HUES64 (cell line): Measurements from ENCODE around the gene SLC22A14.

Source experiments
- H3K27ac ChIP-seq: 2 replicates; pipeline ENCODE4 v1.7.0; 2013; ENCODE audit warnings: low read depth, low read length, inconsistent platforms
- H3K27me3 ChIP-seq: 2 replicates; pipeline ENCODE4 v1.6.1; 2013; ENCODE audit warnings: mild to moderate bottlenecking, low read length; ENCODE audit not compliant: insufficient read depth
- H3K36me3 ChIP-seq: 2 replicates; pipeline ENCODE4 v1.6.1; 2013; ENCODE audit warnings: mild to moderate bottlenecking, low read length; ENCODE audit not compliant: insufficient read depth
- H3K4me1 ChIP-seq: 2 replicates; pipeline ENCODE4 v1.6.1; 2013; ENCODE audit warnings: mild to moderate bottlenecking, low read length, moderate library complexity; ENCODE audit not compliant: insufficient read depth
- H3K4me3 ChIP-seq: 2 replicates; pipeline ENCODE4 v1.5.1; 2013; ENCODE audit warnings: mild to moderate bottlenecking, low read length, moderate library complexity
- H3K9ac ChIP-seq: 2 replicates; pipeline ENCODE4 v1.6.1; 2013; ENCODE audit warnings: mild to moderate bottlenecking, low read depth, low read length
- H3K9me3 ChIP-seq: 2 replicates; pipeline ENCODE4 v1.6.1; 2013; ENCODE audit warnings: low read depth, low read length; ENCODE audit not compliant: insufficient read depth
- WGBS: fragments of 150-250, 120-280 bp; methylation state at CpG from one replicate; pipeline ENCODE4 v1.1.7; 2013; ENCODE audit warnings: missing lambda C conversion rate; 5-methylcytosine and 5-hydroxymethylcytosine counted together

The SLC22A14 gene

DNA sequence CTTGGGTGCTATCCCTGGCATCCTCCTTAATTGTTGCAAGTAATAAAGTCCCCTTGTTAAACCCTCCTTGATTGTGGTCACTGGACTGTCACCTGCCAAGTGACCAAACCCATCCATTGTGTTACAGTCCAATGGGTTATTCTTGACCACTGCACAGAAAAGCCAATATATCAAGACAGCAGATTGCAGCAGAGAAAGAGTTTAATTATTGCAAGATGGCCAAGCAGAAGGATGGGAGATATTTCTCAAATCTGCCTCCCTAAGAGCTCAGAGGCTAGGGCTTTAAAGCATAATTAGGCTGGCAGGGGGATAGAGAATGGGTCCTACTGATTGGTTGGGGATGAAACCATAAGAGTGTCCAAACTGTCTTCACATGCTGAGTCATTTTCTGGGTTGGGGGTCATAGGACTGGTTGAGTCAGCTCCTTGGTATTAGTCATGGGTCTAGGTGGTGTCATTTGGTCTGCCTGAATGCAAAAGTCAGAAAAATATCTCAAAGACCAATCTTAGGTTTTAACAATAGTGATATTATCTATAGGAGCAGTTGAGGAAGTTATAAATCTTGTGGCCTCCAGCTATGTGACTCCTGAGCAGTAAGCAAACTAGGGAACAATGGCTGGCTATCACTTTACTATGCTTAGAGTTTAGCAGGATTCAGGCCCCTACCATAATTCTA is 45.4 kb downstream of the SLC22A14 start:
- H3K27me3 ChIP-seq: no peaks in the 10 kb centered on the region
- H3K9me3 ChIP-seq: no peaks in the 10 kb centered on the region; the same call in 1 of the 2 replicates
- no peak overlapping the region for H3K9ac ChIP-seq
- no peak overlapping the region for H3K4me3 ChIP-seq
- no peaks in the 10 kb centered on the region for H3K36me3 ChIP-seq
- H3K4me1 ChIP-seq: no peaks in the 10 kb centered on the region
- no peak overlapping the region for H3K27ac ChIP-seq

- 86% methylated on average over 4 of the region's 4 CpGs for WGBS
- H3K9ac ChIP-seq: no peak overlapping the region
Observed at GRCh38 chr3:38331257-38332022, 49.3 kb downstream of the SLC22A14 start.

DNA sequence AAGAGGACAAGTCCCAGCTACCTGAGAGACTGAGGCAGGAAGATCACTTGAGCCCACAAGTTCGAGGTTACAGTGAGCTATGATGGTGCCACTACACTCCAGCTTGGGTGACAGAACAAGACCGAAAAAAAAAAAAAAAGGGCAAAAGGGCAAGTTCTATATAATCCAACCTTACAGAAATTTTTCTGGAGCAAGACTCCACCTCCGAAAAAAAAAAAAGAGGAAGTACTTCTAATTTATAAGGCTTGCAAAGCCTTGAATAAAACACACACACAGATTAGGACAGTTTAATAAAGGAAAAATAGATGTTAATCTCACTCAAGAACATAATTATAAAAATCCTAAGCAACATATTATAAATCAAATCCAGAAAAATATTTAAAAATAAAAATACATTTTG is 50.1 kb downstream of the SLC22A14 start:
- no peak overlapping the region for H3K27ac ChIP-seq
- no peaks in the 10 kb centered on the region for H3K4me1 ChIP-seq
- H3K9me3 ChIP-seq: no peaks in the 10 kb centered on the region; the same call in 1 of the 2 replicates
- H3K27me3 ChIP-seq: no peaks in the 10 kb centered on the region
- WGBS: 65% methylated on average over 2 of the region's 3 CpGs
- no peak overlapping the region for H3K9ac ChIP-seq
- no peak overlapping the region for H3K4me3 ChIP-seq
- H3K36me3 ChIP-seq: no peaks in the 10 kb centered on the region

More at GRCh38 chr3:38331257-38332022, 49.3 kb downstream of the SLC22A14 start:
- Histone ChIP-seq H3K4me1 (no peaks in the 10 kb centered on the region), H3K27ac (no peak overlapping the region), H3K36me3 (no peaks in the 10 kb centered on the region), H3K9me3 (no peaks in the 10 kb centered on the region; the same call in 1 of the 2 replicates), H3K4me3 (no peak overlapping the region), H3K27me3 (no peaks in the 10 kb centered on the region)

GRCh38 chr3:38334142-38335055 is 52.3 kb downstream of the SLC22A14 start:
- H3K27me3 ChIP-seq: no peaks in the 10 kb centered on the region
- H3K9me3 ChIP-seq: no peaks in the 10 kb centered on the region
- no peak overlapping the region for H3K4me3 ChIP-seq
- H3K9ac ChIP-seq: no peak overlapping the region
- WGBS: 89% methylated on average over 5 of the region's 5 CpGs
- no peaks in the 10 kb centered on the region for H3K36me3 ChIP-seq
- H3K27ac ChIP-seq: no peak overlapping the region
- H3K4me1 ChIP-seq: no peaks in the 10 kb centered on the region

DNA sequence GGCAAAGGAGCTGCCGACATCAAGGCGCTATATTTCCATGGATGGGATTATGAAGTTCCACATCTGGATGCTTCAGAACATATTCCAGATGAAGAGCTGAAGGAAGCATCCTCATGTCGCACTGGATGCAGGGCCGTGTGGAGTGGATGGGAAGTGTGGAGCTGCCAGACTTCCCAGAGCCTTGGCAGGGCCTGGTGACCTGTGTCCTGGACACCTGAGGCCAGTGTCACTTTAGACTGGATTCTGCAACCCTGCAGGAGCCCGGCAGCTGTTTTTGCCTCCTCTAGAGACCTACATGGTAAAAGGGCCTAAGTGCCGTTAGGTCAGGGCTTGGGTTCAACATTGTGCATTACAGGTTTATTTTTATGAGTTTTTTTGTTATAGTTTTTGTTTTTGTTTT is 53.2 kb downstream of the SLC22A14 start:
- Histone ChIP-seq H3K27me3 (no peaks in the 10 kb centered on the region), H3K9ac (no peak overlapping the region), H3K36me3 (no peaks in the 10 kb centered on the region), H3K9me3 (no peaks in the 10 kb centered on the region), H3K4me1 (no peaks in the 10 kb centered on the region), H3K27ac (no peak overlapping the region), H3K4me3 (no peak overlapping the region)
- 93% methylated on average over 6 of the region's 6 CpGs for WGBS

DNA sequence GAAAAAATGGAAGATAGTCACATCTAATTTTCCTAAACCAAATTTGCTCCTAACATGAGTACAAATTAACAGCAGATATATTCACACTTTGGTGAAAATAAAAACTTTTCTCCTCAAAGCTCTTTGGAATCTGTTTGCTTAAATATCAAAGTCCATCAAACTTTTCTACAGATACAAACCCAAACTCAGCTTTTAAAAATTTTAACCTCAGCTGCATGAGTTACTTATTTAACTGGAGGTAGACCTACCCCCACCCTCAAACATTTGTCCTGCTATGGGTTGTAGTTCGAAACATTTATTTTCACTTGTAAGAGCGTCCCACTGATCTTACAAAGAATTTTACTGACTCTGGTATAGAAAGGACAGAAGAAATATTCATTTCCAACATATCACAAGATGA is 55.6 kb downstream of the SLC22A14 start:
- Histone ChIP-seq H3K36me3 (no peaks in the 10 kb centered on the region), H3K4me3 (no peak overlapping the region), H3K9me3 (no peaks in the 10 kb centered on the region), H3K9ac (no peak overlapping the region), H3K4me1 (no peaks in the 10 kb centered on the region), H3K27ac (no peak overlapping the region), H3K27me3 (no peaks in the 10 kb centered on the region)
- no CpG with 5 or more reads among the region's 2 CpGs for WGBS

DNA sequence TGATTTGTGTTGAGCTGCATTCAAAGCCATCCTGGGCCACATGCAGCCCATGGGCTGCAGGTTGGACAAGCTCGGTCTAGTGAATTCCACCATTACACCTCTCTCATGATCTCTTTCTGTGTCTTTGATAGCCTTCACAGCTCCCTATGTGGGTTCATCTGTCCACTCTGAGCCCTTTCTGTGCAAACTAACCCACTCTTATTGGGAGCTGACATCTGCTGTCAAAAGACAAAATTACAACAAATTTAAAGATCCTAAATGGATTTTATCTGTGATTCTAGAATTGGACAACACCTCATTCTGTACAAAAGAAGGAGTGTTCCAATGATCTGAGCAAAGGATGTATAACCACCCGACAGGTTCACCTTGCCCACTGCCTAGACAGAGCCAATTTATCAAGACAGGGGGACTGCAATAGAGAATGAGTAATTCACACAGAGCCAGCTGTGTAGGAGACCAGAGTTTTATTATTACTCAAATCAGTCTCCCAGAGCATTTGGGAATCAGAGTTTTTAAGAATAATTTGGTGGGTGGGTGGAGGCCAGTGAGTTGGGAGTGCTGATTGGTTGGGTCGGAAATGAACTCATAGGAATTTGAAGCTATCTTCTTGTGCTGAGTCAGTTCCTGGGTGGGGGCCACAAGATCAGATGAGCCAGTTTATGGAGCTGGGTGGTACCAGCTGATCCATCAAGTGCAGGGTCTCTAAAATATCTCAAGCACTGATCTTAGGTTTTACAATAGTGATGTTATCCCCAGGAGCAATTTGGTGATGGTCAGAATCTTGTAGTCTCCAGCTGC is 61.9 kb downstream of the SLC22A14 start:
- WGBS: 87% methylated on average over 3 of the region's 3 CpGs
- H3K9me3 ChIP-seq: no peaks in the 10 kb centered on the region

GRCh38 chr3:38345879-38346586 is 63.9 kb downstream of the SLC22A14 start:
- Histone ChIP-seq H3K4me1 (no peaks in the 10 kb centered on the region), H3K9ac (no peak overlapping the region), H3K27ac (no peak overlapping the region), H3K27me3 (peaks cover 17% of the 10 kb centered on the region), H3K36me3 (no peaks in the 10 kb centered on the region), H3K9me3 (no peaks in the 10 kb centered on the region), H3K4me3 (peak overlapping the region; percentile 82; the same call in 1 of the 2 replicates)
- WGBS: 44% methylated on average over 10 of the region's 10 CpGs

More for the DNA sequence above, 61.9 kb downstream of the SLC22A14 start:
- Histone ChIP-seq H3K36me3 (no peaks in the 10 kb centered on the region), H3K27ac (no peak overlapping the region), H3K4me1 (no peaks in the 10 kb centered on the region), H3K4me3 (no peak overlapping the region), H3K9ac (no peak overlapping the region), H3K27me3 (peaks cover 17% of the 10 kb centered on the region)

DNA sequence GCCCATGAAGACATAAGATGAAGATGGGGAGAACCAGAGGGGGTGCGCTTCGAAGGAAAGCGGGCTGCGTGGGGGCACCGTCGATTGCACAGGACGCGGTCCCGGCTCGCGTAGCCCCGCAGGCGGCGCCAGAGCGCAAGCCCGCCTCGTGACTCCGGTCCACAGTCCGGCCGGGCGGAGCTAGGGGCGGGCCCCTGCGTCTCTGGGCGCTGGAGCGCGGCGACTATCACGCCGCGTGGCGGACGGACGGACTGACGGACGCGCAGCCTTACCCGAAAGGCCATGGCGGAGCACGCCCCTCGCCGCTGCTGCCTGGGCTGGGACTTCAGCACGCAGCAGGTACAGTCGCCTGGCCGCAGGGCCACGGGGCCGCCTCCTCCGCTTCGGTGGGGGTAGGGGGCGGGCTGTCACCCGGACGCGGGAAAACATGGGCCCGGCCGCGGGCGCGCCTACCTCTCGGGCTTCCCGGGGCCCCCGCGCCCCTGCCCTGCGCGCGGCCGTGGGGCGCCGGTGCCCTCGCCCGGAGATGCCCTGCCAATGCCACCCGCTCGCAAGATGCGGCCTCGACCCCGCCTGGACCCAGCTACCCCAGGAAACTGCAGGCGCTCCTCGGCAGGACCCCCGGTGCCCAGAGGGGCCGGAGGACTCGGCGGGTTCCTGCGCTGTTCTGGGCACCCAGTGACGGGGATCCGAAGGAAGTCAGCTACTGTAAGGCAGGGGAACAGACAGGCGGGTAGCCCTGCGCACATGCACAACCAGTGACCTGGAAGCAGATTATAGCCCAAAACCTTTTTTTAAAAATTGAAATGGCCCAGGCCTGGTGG is 64.7 kb downstream of the SLC22A14 start, which contains the start of gene XYLB:
Gene XYLB (plus strand): TSS at position 199 of the 824 bp plus-strand sequence. CDS start 84 bp downstream, at position 283.
- no peaks in the 10 kb centered on the region for H3K9me3 ChIP-seq
- no peaks in the 10 kb centered on the region for H3K36me3 ChIP-seq
- H3K9ac ChIP-seq: peak within 1 kb of the TSS; percentile 74
- peaks cover 17% of the 10 kb centered on the region for H3K27me3 ChIP-seq
- no peak within 1 kb of the TSS for H3K27ac ChIP-seq
- H3K4me3 ChIP-seq: peak within 1 kb of the TSS; percentile 82
- 3% methylated on average over 85 of the region's 85 CpGs for whole genome bisulfite sequencing
- H3K4me1 ChIP-seq: no peaks in the 10 kb centered on the region
